Effector memory CD8-positive, alpha-beta T cell (primary cell): ENCODE results near the gene TPCN2.

Experiments used
- ATAC-seq: fragments of 150-1000 bp; cut with Tn5 transposase; replicated peaks from 2 replicates; pipeline ENCODE4 v1.10.0; 2021; ENCODE audit warnings: mild to moderate bottlenecking, moderate library complexity
- DNase-seq, 3 experiments: peaks; one replicate each; pipeline ENCODE4 v3.0.0; 2021
- H3K27ac Mint-ChIP-seq, 2 donors: one replicate each; pipeline ENCODE4 v1.8.0; 2022; ENCODE audit warnings: mild to moderate bottlenecking in 2 of 2, mixed read lengths in 2 of 2, moderate library complexity in 2 of 2
- H3K27me3 Mint-ChIP-seq, 2 donors: one replicate each; pipeline ENCODE4 v1.8.0; 2022; ENCODE audit warnings: mixed read lengths in 2 of 2
- H3K36me3 Mint-ChIP-seq: one replicate; pipeline ENCODE4 v1.8.0; 2022; ENCODE audit warnings: mild to moderate bottlenecking, moderate library complexity, mixed read lengths; ENCODE audit not compliant: insufficient read depth
- H3K4me1 Mint-ChIP-seq, 2 donors: one replicate each; pipeline ENCODE4 v1.8.0; 2022; ENCODE audit warnings: low read depth in 2 of 2, mixed read lengths in 2 of 2
- H3K4me3 Mint-ChIP-seq, 2 donors: one replicate each; pipeline ENCODE4 v1.8.0; 2022; ENCODE audit warnings: mild to moderate bottlenecking in 2 of 2, mixed read lengths in 2 of 2, moderate library complexity in 2 of 2
- H3K9me3 Mint-ChIP-seq, 2 donors: one replicate each; pipeline ENCODE4 v1.8.0; 2022; ENCODE audit warnings: mixed read lengths in 2 of 2

The TPCN2 gene

DNA sequence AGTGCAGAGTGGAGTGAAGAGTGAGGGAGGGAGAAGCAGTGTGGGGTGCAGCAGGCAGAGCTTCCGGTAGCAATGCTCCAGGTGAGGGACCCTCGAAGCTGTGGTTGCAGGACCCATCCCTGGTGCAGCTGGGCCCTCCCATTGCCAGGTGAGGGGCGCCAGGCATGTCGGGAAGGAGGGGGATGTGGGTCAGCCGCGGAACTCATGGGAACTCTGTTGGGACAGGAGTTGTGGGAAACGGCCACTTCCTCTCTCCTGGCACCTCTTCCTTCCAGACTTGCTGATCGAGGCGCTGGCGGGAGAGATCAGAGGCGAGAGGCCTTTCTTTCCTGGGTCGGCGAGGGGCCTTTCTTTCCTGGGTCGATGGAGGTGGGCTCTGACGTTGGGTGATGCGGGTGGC lies 48.5 kb downstream of the TPCN2 start:
- Mint-ChIP-seq H3K4me3 (no peak overlapping the region), H3K9me3 (no peaks in the 10 kb centered on the region), H3K27me3 (peaks cover 2 to 7% of the 10 kb centered on the region in 2 donors), H3K4me1 (peaks cover 0 to 3% of the 10 kb centered on the region in 2 donors), H3K36me3 (no peaks in the 10 kb centered on the region), H3K27ac (no peak overlapping the region)
- ATAC-seq (no peak), DNase-seq (no peak)

DNA sequence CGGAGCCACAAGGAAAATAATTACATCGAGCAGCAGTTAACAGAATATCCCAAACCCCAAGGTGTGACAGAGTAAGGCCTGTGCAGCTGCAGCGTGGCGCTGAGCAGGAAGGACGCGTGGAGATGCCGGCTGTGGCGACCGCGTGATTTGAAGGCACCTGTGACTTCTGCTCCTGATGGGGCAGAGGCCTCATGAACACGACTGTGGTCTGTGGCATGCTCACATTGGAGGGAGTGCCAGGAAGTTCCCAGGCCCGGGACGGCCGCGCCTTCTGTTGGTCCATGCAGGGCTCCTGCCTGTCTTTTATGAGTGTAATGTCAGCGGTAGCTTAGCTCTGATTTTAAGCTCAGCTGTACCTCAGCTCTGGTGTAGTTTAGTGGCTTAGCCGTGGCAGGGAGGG lies 50.4 kb downstream of the TPCN2 start:
- ATAC-seq (no peak), DNase-seq (no peak)
- Mint-ChIP-seq H3K27ac (no peak overlapping the region), H3K4me3 (no peak overlapping the region), H3K9me3 (no peaks in the 10 kb centered on the region), H3K4me1 (peaks cover 0 to 3% of the 10 kb centered on the region in 2 donors), H3K27me3 (peaks cover 16% of the 10 kb centered on the region in 2 donors), H3K36me3 (no peaks in the 10 kb centered on the region)

DNA sequence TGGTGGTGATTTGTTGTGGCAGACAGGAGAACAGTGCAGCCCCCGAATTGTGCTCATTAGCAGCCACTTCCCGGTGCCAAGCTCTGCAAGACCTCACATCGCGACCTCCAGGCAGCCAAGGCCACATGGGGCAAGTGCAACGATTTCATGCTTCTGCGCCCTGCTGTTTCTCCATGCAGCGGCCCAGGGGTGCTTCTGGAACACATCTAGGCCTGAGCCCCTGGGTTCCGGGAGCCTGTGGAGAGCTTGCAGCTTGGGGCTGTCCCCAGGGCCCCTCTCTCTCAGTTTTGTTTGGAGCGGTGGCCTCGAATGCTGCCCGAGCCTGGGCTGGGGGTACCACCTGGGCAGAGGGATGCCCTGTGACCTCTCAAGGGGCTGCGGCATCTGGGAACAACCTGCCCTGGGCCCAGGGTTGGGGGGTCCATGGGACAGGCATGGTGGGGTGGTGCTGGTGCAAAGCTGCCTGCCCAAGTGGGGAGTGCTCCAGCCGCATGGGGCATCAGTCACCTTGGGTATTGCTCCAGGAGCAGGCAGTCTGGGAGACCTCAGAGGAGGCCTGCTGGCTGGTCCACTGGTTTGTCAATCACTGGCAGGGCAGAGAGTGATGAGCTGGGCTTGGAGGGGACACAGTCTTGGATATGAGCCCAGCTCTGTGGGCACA lies 51.9 kb downstream of the TPCN2 start:
- H3K27ac Mint-ChIP-seq: no peak overlapping the region
- H3K4me1 Mint-ChIP-seq: peaks cover 0 to under 1% of the 10 kb centered on the region in 2 donors
- H3K36me3 Mint-ChIP-seq: no peaks in the 10 kb centered on the region
- peaks cover 16% of the 10 kb centered on the region in 2 donors for H3K27me3 Mint-ChIP-seq
- DNase-seq (no peak), ATAC-seq (no peak)
- H3K9me3 Mint-ChIP-seq: no peaks in the 10 kb centered on the region
- H3K4me3 Mint-ChIP-seq: no peak overlapping the region

DNA sequence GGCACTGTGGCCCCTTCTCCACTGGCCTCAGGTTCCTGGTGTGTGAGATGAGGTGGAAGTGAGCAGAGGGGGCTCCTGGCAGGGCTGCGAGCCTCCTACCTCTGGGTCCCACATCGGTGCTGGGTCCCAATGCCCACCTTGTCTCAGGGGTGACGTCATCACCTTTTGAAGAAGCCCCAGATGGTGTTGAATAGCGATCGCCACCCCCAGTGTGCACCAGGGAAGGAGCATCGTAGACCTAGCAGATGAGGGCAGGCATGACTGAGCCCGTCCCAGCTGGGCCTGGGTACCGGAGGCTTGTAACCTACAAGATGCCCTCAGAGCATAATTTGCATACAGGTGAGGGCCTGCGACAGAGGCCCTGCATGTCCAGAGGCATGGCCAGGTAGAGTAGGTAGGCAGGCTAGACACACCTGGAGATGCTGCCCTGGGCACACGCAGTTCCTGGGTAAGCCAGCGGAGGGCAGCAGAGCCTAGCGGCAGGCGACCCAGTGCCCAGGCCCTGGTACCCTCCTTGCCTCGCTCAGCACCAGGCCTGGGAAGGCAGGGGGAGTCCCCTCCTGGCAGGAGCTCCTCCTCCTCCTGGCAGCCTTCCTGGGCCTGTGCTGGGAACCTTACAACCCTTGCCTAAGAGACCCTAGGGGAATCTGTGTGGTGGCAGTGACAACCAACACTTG lies 52.5 kb downstream of the TPCN2 start:
- Mint-ChIP-seq H3K9me3 (no peaks in the 10 kb centered on the region), H3K36me3 (no peaks in the 10 kb centered on the region), H3K4me3 (no peak overlapping the region), H3K27me3 (peaks cover 16% of the 10 kb centered on the region in 2 donors), H3K27ac (no peak overlapping the region), H3K4me1 (no peaks in the 10 kb centered on the region)
- ATAC-seq: peak; percentile 95
- DNase-seq: peak; percentile 57 to 73 (median 62)

DNA sequence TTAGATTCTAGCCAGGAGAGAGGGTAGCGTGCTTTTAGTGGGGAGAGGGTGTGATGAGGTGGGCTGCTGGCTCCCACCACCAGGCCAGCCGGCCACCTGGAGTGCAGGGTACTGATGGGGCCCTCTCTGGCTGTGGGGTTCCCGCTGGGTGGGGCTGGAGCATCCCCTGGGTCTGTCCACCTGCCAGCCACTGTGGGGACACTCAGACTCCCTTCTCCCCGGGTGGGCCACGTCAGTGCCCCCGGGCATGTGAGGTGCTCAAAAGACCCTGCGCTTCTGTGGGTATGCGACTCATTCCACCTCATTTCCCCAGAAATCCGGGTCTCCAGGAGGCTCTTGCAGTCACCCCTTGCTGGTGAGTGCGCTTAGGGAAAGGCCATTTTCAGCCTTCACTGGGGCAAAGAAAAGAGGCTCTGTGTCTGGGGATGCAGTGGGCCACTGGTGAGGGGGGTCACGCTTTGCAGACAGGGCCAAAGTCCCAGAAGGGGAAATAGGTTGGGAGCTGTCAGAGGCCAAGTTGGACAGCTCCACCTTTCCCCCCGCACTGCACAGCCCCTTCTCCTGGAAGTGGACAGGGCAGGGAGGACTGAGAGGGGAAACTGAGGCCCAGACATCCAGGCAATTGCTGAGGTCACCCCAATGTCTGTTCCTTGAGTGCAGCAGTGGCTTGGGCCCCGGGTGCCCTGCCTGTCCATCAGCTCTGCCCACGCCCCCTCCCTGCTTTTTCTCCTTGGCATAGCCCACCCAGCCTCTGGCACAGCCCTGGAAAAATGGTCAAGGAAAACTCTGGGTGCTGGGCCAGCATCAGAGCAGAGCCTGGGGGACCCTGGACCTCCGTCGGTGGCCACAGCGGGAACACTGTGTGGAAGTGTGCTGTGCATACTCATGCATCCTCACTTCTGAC lies 53.3 kb downstream of the TPCN2 start:
- ATAC-seq (no peak), DNase-seq (no peak)
- Mint-ChIP-seq H3K4me3 (no peak overlapping the region), H3K36me3 (no peaks in the 10 kb centered on the region), H3K27ac (no peak overlapping the region), H3K9me3 (no peaks in the 10 kb centered on the region), H3K27me3 (peaks cover 16 to 20% of the 10 kb centered on the region in 2 donors), H3K4me1 (no peaks in the 10 kb centered on the region)

DNA sequence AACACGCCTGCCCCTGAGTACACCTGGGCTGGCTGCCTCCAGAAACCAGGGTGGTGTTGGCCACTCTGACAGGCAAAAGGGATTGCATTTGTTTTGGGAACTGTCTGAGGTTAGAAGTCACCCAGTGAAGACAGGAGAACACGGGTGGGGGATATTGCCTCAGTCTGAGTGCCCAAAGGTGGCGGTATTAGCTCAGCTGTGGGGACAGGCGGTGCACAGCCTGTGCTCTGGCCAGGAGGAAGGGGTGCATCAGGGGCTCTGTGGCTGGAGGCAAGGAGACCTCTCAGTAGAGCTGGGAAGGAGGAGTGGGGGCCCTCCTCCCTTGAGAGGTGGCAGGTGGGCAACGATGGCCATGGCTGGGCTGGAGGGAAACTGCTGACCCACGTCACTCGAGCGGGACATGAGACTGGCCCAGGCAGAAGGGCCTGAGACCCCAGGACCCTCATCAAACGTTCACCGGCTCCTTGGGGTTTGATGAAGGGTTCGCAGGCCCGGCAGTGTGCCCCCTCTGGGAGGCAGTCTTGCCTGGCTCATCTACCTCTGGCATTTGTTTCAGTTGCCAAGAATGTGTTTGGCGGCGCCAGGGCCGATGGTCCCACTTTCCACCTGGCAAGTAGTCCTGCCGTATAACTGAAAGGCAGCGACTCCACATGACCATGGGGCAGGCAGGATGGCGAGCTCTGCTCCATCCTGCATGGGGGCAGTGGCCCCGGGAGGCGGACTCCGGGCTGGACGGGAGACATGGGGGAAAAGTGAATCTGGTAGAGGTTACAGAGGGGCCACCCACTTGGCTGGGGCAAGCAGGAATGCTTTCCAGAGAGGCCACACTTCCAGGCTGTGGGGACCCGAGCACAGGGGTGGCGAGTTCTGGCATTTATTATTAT lies 54.2 kb downstream of the TPCN2 start:
- peaks cover 16 to 24% of the 10 kb centered on the region in 2 donors for H3K27me3 Mint-ChIP-seq
- DNase-seq (no peak), ATAC-seq (no peak)
- no peaks in the 10 kb centered on the region for H3K36me3 Mint-ChIP-seq
- H3K27ac Mint-ChIP-seq: no peak overlapping the region
- H3K4me1 Mint-ChIP-seq: no peaks in the 10 kb centered on the region
- H3K9me3 Mint-ChIP-seq: no peaks in the 10 kb centered on the region
- no peak overlapping the region for H3K4me3 Mint-ChIP-seq

DNA sequence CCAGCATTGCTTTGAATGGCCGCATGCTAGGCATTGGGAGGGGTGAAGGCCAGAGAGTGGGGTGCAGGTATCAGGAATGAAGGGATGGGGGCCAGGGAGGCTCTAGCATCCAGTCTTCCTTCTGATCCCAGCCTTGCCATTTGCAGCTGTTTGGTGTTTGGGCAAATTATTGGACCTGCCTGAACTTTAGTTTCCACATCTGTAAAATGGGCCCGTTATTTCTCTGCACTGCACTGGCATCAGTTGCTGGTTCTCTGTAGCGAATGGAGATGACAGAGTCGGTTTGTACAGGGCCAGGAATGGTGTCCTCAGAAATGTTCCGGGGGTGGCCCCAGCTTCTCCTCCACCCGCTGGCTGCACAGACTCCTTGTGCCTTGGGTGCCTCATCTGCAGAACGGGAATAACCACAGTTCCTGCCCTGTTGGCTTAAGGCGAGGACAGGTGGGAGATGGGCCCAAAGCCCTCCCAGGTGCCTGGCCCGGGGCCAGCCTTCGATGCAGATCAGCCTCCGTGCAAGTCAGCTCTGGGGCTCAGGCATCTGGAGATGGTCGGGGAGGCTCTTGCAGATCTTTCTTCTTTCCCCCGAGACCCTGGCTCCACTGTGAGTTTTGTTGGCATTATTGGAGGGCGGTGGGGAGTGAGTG lies 55.6 kb downstream of the TPCN2 start:
- Mint-ChIP-seq H3K4me3 (no peak overlapping the region), H3K27me3 (peaks cover 16 to 27% of the 10 kb centered on the region in 2 donors), H3K4me1 (no peaks in the 10 kb centered on the region), H3K9me3 (no peaks in the 10 kb centered on the region), H3K27ac (no peak overlapping the region), H3K36me3 (no peaks in the 10 kb centered on the region)
- DNase-seq (no peak), ATAC-seq (no peak)

DNA sequence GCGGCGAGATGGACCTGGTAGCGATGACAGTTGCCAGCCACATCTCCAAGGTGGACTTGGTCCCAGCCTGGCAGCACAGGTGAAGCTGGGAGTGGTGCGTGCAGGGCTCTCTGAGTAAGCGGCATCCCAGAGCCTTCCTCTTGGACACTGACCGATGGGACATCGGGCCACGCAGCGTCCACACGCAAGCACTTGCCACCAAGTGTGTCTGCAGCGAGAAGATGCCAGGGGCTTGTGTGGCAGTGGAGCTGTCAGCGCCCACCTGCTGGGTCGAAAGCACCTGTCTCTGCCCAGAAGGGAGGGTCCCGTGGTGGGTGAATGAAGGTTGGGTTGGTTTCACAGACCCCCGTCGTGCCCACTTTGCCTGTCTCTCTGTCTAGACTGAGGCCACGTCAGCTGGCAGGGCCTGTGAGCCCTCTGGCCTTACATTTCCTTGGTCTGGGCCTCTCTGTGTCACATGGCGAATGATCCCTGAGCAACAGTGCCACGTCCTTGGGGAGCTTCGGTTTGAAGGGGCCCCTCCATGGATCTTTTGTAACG lies 56.2 kb downstream of the TPCN2 start:
- no peaks in the 10 kb centered on the region for H3K4me1 Mint-ChIP-seq
- no peak for DNase-seq
- no peaks in the 10 kb centered on the region for H3K9me3 Mint-ChIP-seq
- ATAC-seq: no peak
- no peak overlapping the region for H3K27ac Mint-ChIP-seq
- no peaks in the 10 kb centered on the region for H3K36me3 Mint-ChIP-seq
- H3K27me3 Mint-ChIP-seq: peaks cover 16 to 21% of the 10 kb centered on the region in 2 donors
- no peak overlapping the region for H3K4me3 Mint-ChIP-seq

DNA sequence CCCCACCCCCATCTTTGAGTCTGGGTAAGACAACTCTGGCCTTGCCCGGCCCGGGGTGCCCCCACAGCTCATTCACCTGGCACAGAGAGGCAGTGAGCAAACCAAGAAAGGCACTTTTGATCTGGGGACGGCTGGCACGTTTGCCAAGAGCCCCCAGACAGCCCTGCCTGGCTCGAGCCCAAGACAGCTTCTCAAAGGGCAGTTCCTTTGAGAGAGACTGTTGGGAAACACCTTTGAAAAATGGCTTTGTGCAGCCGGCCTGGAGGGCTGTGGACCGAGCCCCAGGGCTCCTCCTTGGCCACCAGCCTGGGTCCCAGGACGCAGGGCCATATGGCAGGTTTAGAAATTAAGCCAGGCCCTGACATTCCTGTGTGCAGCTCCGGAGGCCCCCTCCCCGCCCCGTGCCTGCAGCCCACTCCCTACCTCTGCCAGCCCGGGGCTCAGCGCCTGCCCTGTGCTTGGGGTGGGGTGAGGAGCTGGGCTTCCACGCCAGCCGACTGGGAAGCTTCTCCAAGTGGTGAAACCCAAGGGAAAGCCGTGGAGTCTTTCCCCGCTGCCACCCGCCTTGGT lies 56.8 kb downstream of the TPCN2 start:
- no peaks in the 10 kb centered on the region for H3K36me3 Mint-ChIP-seq
- H3K4me1 Mint-ChIP-seq: no peaks in the 10 kb centered on the region
- peaks cover 0 to 5% of the 10 kb centered on the region in 2 donors for H3K9me3 Mint-ChIP-seq
- no peak overlapping the region for H3K4me3 Mint-ChIP-seq
- DNase-seq (no peak), ATAC-seq (no peak)
- H3K27me3 Mint-ChIP-seq: peaks cover 16 to 20% of the 10 kb centered on the region in 2 donors
- H3K27ac Mint-ChIP-seq: no peak overlapping the region

DNA sequence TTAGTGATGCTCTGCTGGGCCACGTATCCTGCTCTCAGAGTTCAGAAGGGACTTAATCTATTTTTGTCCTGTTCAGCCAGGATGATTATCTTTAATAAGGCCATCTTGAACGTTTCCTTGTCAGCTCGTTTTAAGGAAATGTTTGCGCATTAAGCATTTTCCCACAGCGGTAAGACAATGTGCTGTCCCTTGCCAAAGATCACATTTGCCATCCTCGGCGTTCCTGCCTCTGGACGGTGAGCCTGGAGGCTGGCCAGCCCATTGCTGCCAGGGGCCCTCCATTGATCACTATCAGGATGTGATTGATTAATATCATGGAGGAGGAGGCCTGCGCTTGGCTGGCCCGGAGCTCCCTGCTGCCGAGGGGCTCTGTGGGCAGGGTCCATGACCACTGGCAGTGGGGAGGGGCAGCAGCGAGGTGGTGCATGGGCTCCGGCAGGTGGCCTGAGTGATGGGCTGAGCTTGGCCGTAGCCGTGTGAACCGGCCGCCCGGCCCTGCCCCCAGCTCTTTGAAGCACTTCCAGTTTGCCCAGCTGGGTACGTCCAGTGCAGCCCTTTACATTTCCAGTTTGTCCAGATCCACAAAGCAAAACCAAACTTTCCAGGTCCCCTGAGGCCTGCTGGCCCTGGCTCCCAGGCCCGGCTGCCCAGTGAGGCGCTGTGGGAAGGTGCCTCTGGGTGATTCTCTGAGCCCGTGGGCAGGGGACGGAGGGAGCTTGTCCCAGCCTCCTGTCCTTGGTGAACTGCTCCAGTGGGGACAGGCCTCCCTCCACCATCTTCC lies 57.5 kb downstream of the TPCN2 start:
- no peak for DNase-seq
- H3K4me1 Mint-ChIP-seq: no peaks in the 10 kb centered on the region
- H3K9me3 Mint-ChIP-seq: peaks cover 0 to 9% of the 10 kb centered on the region in 2 donors
- no peak for ATAC-seq
- H3K27me3 Mint-ChIP-seq: peaks cover 16 to 20% of the 10 kb centered on the region in 2 donors
- no peak overlapping the region for H3K4me3 Mint-ChIP-seq
- no peak overlapping the region for H3K27ac Mint-ChIP-seq
- H3K36me3 Mint-ChIP-seq: no peaks in the 10 kb centered on the region

DNA sequence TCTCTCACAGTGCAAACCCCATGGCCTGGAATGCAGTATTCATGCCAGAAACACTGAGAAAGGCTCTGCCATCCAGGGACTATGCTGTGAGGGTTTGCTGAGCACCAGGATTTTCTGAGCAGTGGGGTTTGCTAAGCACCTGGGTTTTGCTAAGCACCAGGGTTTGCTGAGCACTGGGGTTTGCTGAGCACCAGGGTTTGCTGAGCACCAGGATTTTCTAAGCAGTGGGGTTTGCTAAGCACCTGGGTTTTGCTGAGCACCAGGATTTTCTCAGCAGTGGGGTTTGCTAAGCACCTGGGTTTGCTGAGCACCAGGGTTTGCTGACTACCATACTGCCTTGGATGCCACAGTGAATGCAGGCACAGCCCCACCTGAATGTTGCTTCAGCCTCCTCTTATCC lies 58.7 kb downstream of the TPCN2 start:
- no peak overlapping the region for H3K4me3 Mint-ChIP-seq
- no peaks in the 10 kb centered on the region for H3K4me1 Mint-ChIP-seq
- no peaks in the 10 kb centered on the region for H3K36me3 Mint-ChIP-seq
- H3K9me3 Mint-ChIP-seq: peaks cover 0 to 9% of the 10 kb centered on the region in 2 donors
- no peak for ATAC-seq
- no peak for DNase-seq
- no peak overlapping the region for H3K27ac Mint-ChIP-seq
- peaks cover 13 to 19% of the 10 kb centered on the region in 2 donors for H3K27me3 Mint-ChIP-seq
